Glutamatergic neuron (in vitro differentiated cells): ENCODE results near the gene RPL3. TPM values are rescaled to one million over a fixed set of nuclear protein-coding genes. Genes with fewer than 3 reads are reported as not detected.
"Not testable (repeated sequence)": the region's sequence is repeated elsewhere in the genome, so short reads cannot be mapped to it uniquely, and the experiment has no call there.

Experiments used
- DNase-seq: peaks from one replicate; pipeline ENCODE4 v3.0.0; 2022
- H3K27ac Mint-ChIP-seq: one replicate; pipeline ENCODE4 v1.8.0; 2020; ENCODE audit warnings: mild to moderate bottlenecking, mixed read lengths, inconsistent platforms; ENCODE audit not compliant: unreplicated experiment
- H3K27me3 Mint-ChIP-seq: one replicate; pipeline ENCODE4 v1.8.0; 2020; ENCODE audit warnings: mild to moderate bottlenecking, moderate library complexity, mixed read lengths, inconsistent platforms; ENCODE audit not compliant: unreplicated experiment
- H3K36me3 Mint-ChIP-seq: one replicate; pipeline ENCODE4 v1.8.0; 2020; ENCODE audit warnings: mild to moderate bottlenecking, mixed read lengths, inconsistent platforms; ENCODE audit not compliant: unreplicated experiment
- H3K4me1 Mint-ChIP-seq: one replicate; pipeline ENCODE4 v1.8.0; 2020; ENCODE audit warnings: mild to moderate bottlenecking, low read depth, mixed read lengths, inconsistent platforms; ENCODE audit not compliant: unreplicated experiment
- H3K4me3 Mint-ChIP-seq: one replicate; pipeline ENCODE4 v1.8.0; 2020; ENCODE audit warnings: mild to moderate bottlenecking, mixed read lengths, inconsistent platforms; ENCODE audit not compliant: unreplicated experiment
- H3K9me3 Mint-ChIP-seq: one replicate; pipeline ENCODE4 v1.8.0; 2020; ENCODE audit warnings: mild to moderate bottlenecking, moderate library complexity, mixed read lengths, inconsistent platforms; ENCODE audit not compliant: unreplicated experiment
- CTCF ChIP-seq: fragments of 200-600 bp; sonication (generic); IDR thresholded peaks from one replicate; pipeline ENCODE4 v1.5.0; 2021; ENCODE audit not compliant: partially characterized antibody, unreplicated experiment
- total RNA-seq: library from RNA; stranded (reverse); fragmentation: NEBNext Ultra II Directional; extraction: Animal tissue kit (Norgen Biotek cat#: 25700); gene quantifications from one replicate; pipeline ENCODE4 v1.2.1, GENCODE V29; 2021; ENCODE audit not compliant: unreplicated experiment

RPL3 gene
- total RNA-seq, 1 donor from 2014 or later, result 1,061 TPM

DNA sequence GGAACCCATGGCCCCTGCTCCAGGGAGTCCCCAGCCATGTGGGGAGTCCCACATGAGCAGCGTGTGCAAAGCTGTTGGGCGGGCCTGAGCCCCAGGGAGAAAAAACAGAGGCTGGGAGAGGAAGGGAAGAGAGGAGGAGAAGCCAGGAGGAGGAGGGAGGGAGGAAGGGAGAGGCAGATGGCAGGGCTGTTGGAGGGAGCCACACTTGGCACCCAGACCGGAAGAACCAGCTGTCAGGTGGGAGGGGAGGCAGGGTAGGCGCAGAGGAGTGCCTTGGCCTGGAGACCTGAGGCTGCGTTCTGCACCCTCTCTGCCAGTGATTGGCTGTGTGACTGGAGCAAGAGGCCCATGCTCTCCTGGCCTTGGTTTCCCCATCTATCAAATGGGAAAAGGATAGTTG lies 37.0 kb upstream of the RPL3 start:
- no peak overlapping the region for H3K4me3 Mint-ChIP-seq
- no peak for TF ChIP-seq CTCF
- peaks cover 14% of the 10 kb centered on the region for H3K27me3 Mint-ChIP-seq
- no peaks in the 10 kb centered on the region for H3K36me3 Mint-ChIP-seq
- no peak overlapping the region for H3K27ac Mint-ChIP-seq
- peaks cover 28% of the 10 kb centered on the region for H3K4me1 Mint-ChIP-seq
- DNase-seq, result no peak
- H3K9me3 Mint-ChIP-seq, result peaks cover 13% of the 10 kb centered on the region

GRCh38 chr22:39355805-39356204 lies 36.4 kb upstream of the RPL3 start:
- Mint-ChIP-seq H3K4me1 (peaks cover 29% of the 10 kb centered on the region), H3K9me3 (peaks cover 13% of the 10 kb centered on the region), H3K27me3 (peaks cover 12% of the 10 kb centered on the region)
- not testable (repeated sequence) for H3K4me3 Mint-ChIP-seq, H3K27ac Mint-ChIP-seq, H3K36me3 Mint-ChIP-seq, DNase-seq

DNA sequence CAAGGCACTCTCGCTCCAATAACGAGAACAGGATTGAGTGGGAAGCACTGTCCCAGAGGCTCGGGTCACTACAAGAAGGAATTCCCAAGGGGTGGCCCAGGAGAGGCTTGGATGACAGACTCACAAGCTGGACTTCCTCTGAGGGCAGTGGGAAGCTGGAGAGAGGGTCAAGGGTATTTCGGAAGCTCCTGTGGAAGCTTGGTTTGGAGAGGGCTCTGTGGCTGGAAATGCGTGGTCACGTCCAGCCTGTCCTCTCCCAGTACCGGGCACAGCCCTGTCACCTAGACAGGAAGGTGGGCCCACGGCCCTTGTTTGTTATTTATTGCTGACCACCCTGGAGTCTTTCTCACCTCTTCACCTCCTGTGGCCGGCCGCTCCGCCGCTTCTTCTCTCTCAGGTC lies 35.7 kb upstream of the RPL3 start:
- peaks cover 12% of the 10 kb centered on the region for H3K9me3 Mint-ChIP-seq
- peaks cover 23% of the 10 kb centered on the region for H3K4me1 Mint-ChIP-seq
- no peak overlapping the region for H3K4me3 Mint-ChIP-seq
- no peaks in the 10 kb centered on the region for H3K36me3 Mint-ChIP-seq
- no peak for TF ChIP-seq CTCF
- DNase-seq, result no peak
- no peak overlapping the region for H3K27ac Mint-ChIP-seq
- peaks cover 7% of the 10 kb centered on the region for H3K27me3 Mint-ChIP-seq

GRCh38 chr22:39353346-39353745 lies 33.9 kb upstream of the RPL3 start:
- no peaks in the 10 kb centered on the region for H3K36me3 Mint-ChIP-seq
- TF ChIP-seq CTCF, result no peak
- peaks cover 4% of the 10 kb centered on the region for H3K27me3 Mint-ChIP-seq
- DNase-seq, result no peak
- no peak overlapping the region for H3K4me3 Mint-ChIP-seq
- peak overlapping the region; percentile 23 for H3K27ac Mint-ChIP-seq
- peaks cover 11% of the 10 kb centered on the region for H3K9me3 Mint-ChIP-seq
- H3K4me1 Mint-ChIP-seq, result peaks cover 16% of the 10 kb centered on the region

- peak overlapping the region; percentile 88 for H3K4me3 Mint-ChIP-seq
- peaks cover 14% of the 10 kb centered on the region for H3K4me1 Mint-ChIP-seq
- H3K36me3 Mint-ChIP-seq, result no peaks in the 10 kb centered on the region
- H3K9me3 Mint-ChIP-seq, result peaks cover 9% of the 10 kb centered on the region
- no peak overlapping the region for H3K27ac Mint-ChIP-seq
- DNase-seq, result no peak
- peaks cover 3% of the 10 kb centered on the region for H3K27me3 Mint-ChIP-seq
- TF ChIP-seq CTCF, result no peak
Measured at GRCh38 chr22:39352306-39352891, 33.0 kb upstream of the RPL3 start.
